Loucy (cell line): ENCODE data around the gene UNC5B.

Source experiments
- H2AFZ ChIP-seq: fragments of 200-600 bp; sonication (generic); 2 replicates; pipeline ENCODE4 v1.6.0; 2016; ENCODE audit warnings: antibody characterized with exemption, mild to moderate bottlenecking, low read length, moderate library complexity
- H3F3A ChIP-seq: fragments of 200-600 bp; 2 replicates; pipeline ENCODE4 v1.6.0; 2016; ENCODE audit warnings: antibody characterized with exemption, low read depth, mild to moderate bottlenecking
- H3K27me3 ChIP-seq: fragments of 200-600 bp; sonication (generic); 2 replicates; pipeline ENCODE4 v1.6.1; 2014; ENCODE audit warnings: low read length, mild to moderate bottlenecking; ENCODE audit not compliant: insufficient read depth, poor library complexity, severe bottlenecking
- H3K36me3 ChIP-seq: fragments of 200-600 bp; sonication (generic); 2 replicates; pipeline ENCODE4 v1.6.1; 2016; ENCODE audit warnings: low read length; ENCODE audit not compliant: insufficient read depth
- H3K4me1 ChIP-seq: fragments of 200-600 bp; sonication (generic); 2 replicates; pipeline ENCODE4 v1.5.1; 2014; ENCODE audit warnings: low read length, mild to moderate bottlenecking; ENCODE audit not compliant: insufficient read depth, poor library complexity, severe bottlenecking
- H3K4me2 ChIP-seq: fragments of 200-600 bp; sonication (generic); 2 replicates; pipeline ENCODE4 v1.6.0; 2014; ENCODE audit warnings: antibody characterized with exemption, low read length, low read depth, mild to moderate bottlenecking; ENCODE audit not compliant: poor library complexity, severe bottlenecking
- H3K4me3 ChIP-seq: fragments of 200-600 bp; sonication (generic); 2 replicates; pipeline ENCODE4 v1.5.1; 2014; ENCODE audit warnings: low read length, mild to moderate bottlenecking, mixed read lengths; ENCODE audit not compliant: poor library complexity, severe bottlenecking
- H3K79me2 ChIP-seq: fragments of 200-600 bp; sonication (generic); 2 replicates; pipeline ENCODE4 v1.6.1; 2014; ENCODE audit warnings: low read length; ENCODE audit not compliant: insufficient read depth
- H3K9ac ChIP-seq: fragments of 200-600 bp; sonication (generic); 2 replicates; pipeline ENCODE4 v1.6.0; 2014; ENCODE audit warnings: mild to moderate bottlenecking, low read depth, low read length, moderate library complexity; ENCODE audit not compliant: poor library complexity, severe bottlenecking
- H3K9me2 ChIP-seq: fragments of 200-600 bp; sonication (generic); replicated peaks from 2 replicates; pipeline ENCODE4 v1.6.1; 2016; ENCODE audit warnings: low read depth, low read length, mixed read lengths
- H3K9me3 ChIP-seq: fragments of 200-600 bp; sonication (generic); 2 replicates; pipeline ENCODE4 v1.6.1; 2014; ENCODE audit warnings: mild to moderate bottlenecking, antibody characterized with exemption, low read length, low read depth; ENCODE audit not compliant: insufficient read depth
- H4K20me1 ChIP-seq: fragments of 200-600 bp; sonication (generic); 2 replicates; pipeline ENCODE4 v1.6.0; 2014; ENCODE audit warnings: antibody characterized with exemption, low read length, mild to moderate bottlenecking; ENCODE audit not compliant: insufficient read depth, poor library complexity, severe bottlenecking
- CTCF ChIP-seq: fragments of 200-600 bp; sonication (generic); conservative IDR thresholded peaks from 2 replicates; pipeline ENCODE4 v1.5.1; 2014; ENCODE audit warnings: mild to moderate bottlenecking, antibody characterized with exemption, low read length
- EZH2phosphoT487 ChIP-seq: fragments of 200-600 bp; IDR thresholded peaks from 2 replicates; pipeline ENCODE4 v1.6.1; 2018; ENCODE audit warnings: antibody characterized with exemption, mild to moderate bottlenecking, moderate library complexity, borderline replicate concordance

Gene UNC5B

GRCh38 chr10:71284544-71285179, 72.3 kb downstream of the UNC5B start:
- peaks cover under 1% of the 10 kb centered on the region for H3K4me1 ChIP-seq
- no peaks in the 10 kb centered on the region for H3F3A ChIP-seq
- H3K36me3 ChIP-seq: no peaks in the 10 kb centered on the region
- no peaks in the 10 kb centered on the region for H4K20me1 ChIP-seq
- TF ChIP-seq CTCF (no peak), EZH2phosphoT487 (no peak)
- no peaks in the 10 kb centered on the region for H3K9me3 ChIP-seq
- no peaks in the 10 kb centered on the region for H3K9me2 ChIP-seq
- H3K4me2 ChIP-seq: no peak overlapping the region
- H3K4me3 ChIP-seq: no peak overlapping the region
- H3K79me2 ChIP-seq: no peaks in the 10 kb centered on the region
- no peaks in the 10 kb centered on the region for H3K27me3 ChIP-seq
- H3K9ac ChIP-seq: no peak overlapping the region
- H2AFZ ChIP-seq: no peak overlapping the region

DNA sequence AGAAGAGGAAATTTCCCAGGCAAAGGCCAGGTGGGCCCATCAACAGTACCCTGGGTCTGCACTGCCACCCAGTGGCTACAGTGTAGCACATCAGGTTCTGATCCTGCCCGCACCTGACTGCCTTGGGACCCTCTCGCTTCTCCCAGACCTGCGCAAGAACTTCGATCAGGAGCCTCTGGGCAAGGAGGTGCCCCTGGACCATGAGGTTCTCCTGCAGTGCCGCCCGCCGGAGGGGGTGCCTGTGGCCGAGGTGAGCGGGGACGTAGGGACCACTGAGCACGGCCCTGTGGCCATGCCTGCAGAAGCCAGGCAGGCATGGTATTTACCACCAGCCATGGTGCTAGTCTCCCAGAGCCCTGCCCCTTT, 72.8 kb downstream of the UNC5B start:
- Histone ChIP-seq H3K4me2 (no peak overlapping the region), H3F3A (no peaks in the 10 kb centered on the region), H3K27me3 (no peaks in the 10 kb centered on the region), H3K9me2 (no peaks in the 10 kb centered on the region), H3K4me3 (no peak overlapping the region), H4K20me1 (no peaks in the 10 kb centered on the region), H2AFZ (no peak overlapping the region), H3K9ac (no peak overlapping the region), H3K79me2 (no peaks in the 10 kb centered on the region), H3K4me1 (peaks cover 3% of the 10 kb centered on the region), H3K36me3 (no peaks in the 10 kb centered on the region), H3K9me3 (no peaks in the 10 kb centered on the region)
- TF ChIP-seq CTCF (peak; percentile 82), EZH2phosphoT487 (no peak)

GRCh38 chr10:71285986-71286385, 73.6 kb downstream of the UNC5B start:
- H3K27me3 ChIP-seq: no peaks in the 10 kb centered on the region
- H3K9me3 ChIP-seq: no peaks in the 10 kb centered on the region
- H3K9ac ChIP-seq: no peak overlapping the region
- no peak overlapping the region for H2AFZ ChIP-seq
- H3K36me3 ChIP-seq: no peaks in the 10 kb centered on the region
- no peaks in the 10 kb centered on the region for H3K79me2 ChIP-seq
- H3K4me1 ChIP-seq: peaks cover 3% of the 10 kb centered on the region
- H4K20me1 ChIP-seq: no peaks in the 10 kb centered on the region
- H3K4me3 ChIP-seq: no peak overlapping the region
- H3K9me2 ChIP-seq: no peaks in the 10 kb centered on the region
- H3F3A ChIP-seq: no peaks in the 10 kb centered on the region
- TF ChIP-seq EZH2phosphoT487: no peak
- no peak for TF ChIP-seq CTCF
- no peak overlapping the region for H3K4me2 ChIP-seq
